NCI-H146 treated with DMSO at 0.1 percent for 48 hours (cell line): ENCODE data around the gene FAM131A.
A peak's percentile ranks its signal among the peaks of the same experiment; 100 is the strongest.

Experiments
- DNase-seq: peaks from one replicate; lab custom pipeline; 2025; ENCODE audit not compliant: unreplicated experiment; lab: John Stamatoyannopoulos, UW

Gene FAM131A

GRCh38 chr3:184337399-184337714 lies at the start of gene FAM131A:
FAM131A (plus strand) TSS chr3:184337600; CDS start chr3:184337631, 31 bp downstream.
- no peak for DNase-seq

- DNase-seq, result peak; percentile 68
Measured at GRCh38 chr3:184289426-184289938, 47.9 kb upstream of the FAM131A start.

- DNase-seq, result no peak
Measured at GRCh38 chr3:184290331-184290730, 47.1 kb upstream of the FAM131A start.

- no peak for DNase-seq
Measured at GRCh38 chr3:184291044-184291737, 46.2 kb upstream of the FAM131A start.

GRCh38 chr3:184291738-184292445 lies 45.5 kb upstream of the FAM131A start:
- DNase-seq, result no peak

- DNase-seq, result no peak
Measured at GRCh38 chr3:184295771-184296170, 41.6 kb upstream of the FAM131A start.

GRCh38 chr3:184296616-184297015 lies 40.8 kb upstream of the FAM131A start:
- DNase-seq, result no peak

- peak; percentile 95 for DNase-seq
Measured at GRCh38 chr3:184298759-184299487, 38.5 kb upstream of the FAM131A start, which contains the start of gene PSMD2. PSMD2 (plus strand) TSS chr3:184299241; CDS start chr3:184299267, 26 bp downstream.

GRCh38 chr3:184299488-184300377 lies 37.7 kb upstream of the FAM131A start:
- DNase-seq, result peak; percentile 37

- no peak for DNase-seq
Measured at GRCh38 chr3:184300378-184300720, 37.1 kb upstream of the FAM131A start.

- no peak for DNase-seq
Measured at GRCh38 chr3:184305577-184305976, 31.8 kb upstream of the FAM131A start.

GRCh38 chr3:184306341-184306972 lies 30.9 kb upstream of the FAM131A start:
- DNase-seq, result no peak

- DNase-seq, result no peak
Measured at GRCh38 chr3:184307915-184308314, 29.5 kb upstream of the FAM131A start.

- DNase-seq, result no peak
Measured at GRCh38 chr3:184308744-184309143, 28.7 kb upstream of the FAM131A start.

- DNase-seq, result no peak
Measured at GRCh38 chr3:184311633-184312032, 25.8 kb upstream of the FAM131A start.

- DNase-seq, result peak; percentile 96
Measured at GRCh38 chr3:184314363-184314699, 23.1 kb upstream of the FAM131A start, which contains the start of gene EIF4G1. EIF4G1 (plus strand) TSS chr3:184314606; CDS start chr3:184315797, 1,191 bp downstream.

GRCh38 chr3:184314700-184315542 lies 22.5 kb upstream of the FAM131A start:
- peak; percentile 31 for DNase-seq

- no peak for DNase-seq
Measured at GRCh38 chr3:184315543-184315867, 21.9 kb upstream of the FAM131A start.

- no peak for DNase-seq
Measured at GRCh38 chr3:184315871-184316661, 21.3 kb upstream of the FAM131A start.
